SJCRH30 (cell line): ENCODE measurements around the gene GRIN2B. TPM values are rescaled to one million over a fixed set of nuclear protein-coding genes. Genes with fewer than 3 reads are reported as not detected.
A peak's percentile ranks its signal among the peaks of the same experiment; 100 is the strongest.

Experiments
- DNase-seq, 2 experiments: peaks; one replicate each; pipeline ENCODE4 v3.0.0-alpha.2; 2015 to 2020
- H3K27ac ChIP-seq: fragments of 250-450 bp; sonication (Bioruptor Pico); 2 replicates; pipeline ENCODE4 v1.5.1; 2020; ENCODE audit warnings: mild to moderate bottlenecking, moderate library complexity
- H3K27me3 ChIP-seq: fragments of 250-450 bp; sonication (Bioruptor Pico); 2 replicates; pipeline ENCODE4 v1.5.1; 2020; ENCODE audit warnings: mild to moderate bottlenecking, moderate library complexity
- H3K36me3 ChIP-seq: fragments of 250-450 bp; sonication (Bioruptor Pico); 2 replicates; pipeline ENCODE4 v1.5.1; 2020; ENCODE audit warnings: mild to moderate bottlenecking, moderate library complexity
- H3K4me1 ChIP-seq: fragments of 250-450 bp; sonication (Bioruptor Pico); 2 replicates; pipeline ENCODE4 v1.5.1; 2020; ENCODE audit warnings: mild to moderate bottlenecking, moderate library complexity
- H3K4me3 ChIP-seq: fragments of 250-450 bp; sonication (Bioruptor Pico); 2 replicates; pipeline ENCODE4 v1.5.1; 2020; ENCODE audit warnings: mild to moderate bottlenecking, moderate library complexity
- H3K9me3 ChIP-seq: fragments of 250-450 bp; sonication (Bioruptor Pico); replicated peaks from 2 replicates; pipeline ENCODE4 v1.5.1; 2020; ENCODE audit warnings: mild to moderate bottlenecking, moderate library complexity
- total RNA-seq: library from RNA; depleted of rRNA; stranded (reverse); fragments of >200 nt; shearing (Covaris generic); gene quantifications from 2 replicates; pipeline ENCODE4 v1.2.3, GENCODE V29; 2014

Gene GRIN2B
- total RNA-seq, 1 experiment from 2014 or later, result under 0.01 TPM

GRCh38 chr12:13973996-13974395 lies 7.4 kb downstream of the GRIN2B start:
- DNase-seq, result peak; percentile 32 to 65
- H3K4me3 ChIP-seq, result no peak overlapping the region
- H3K9me3 ChIP-seq, result no peaks in the 10 kb centered on the region
- no peaks in the 10 kb centered on the region for H3K4me1 ChIP-seq
- H3K36me3 ChIP-seq, result no peaks in the 10 kb centered on the region
- no peaks in the 10 kb centered on the region for H3K27me3 ChIP-seq
- H3K27ac ChIP-seq, result no peak overlapping the region

GRCh38 chr12:13970803-13971202 lies 10.6 kb downstream of the GRIN2B start:
- no peak overlapping the region for H3K4me3 ChIP-seq
- no peaks in the 10 kb centered on the region for H3K36me3 ChIP-seq
- H3K27me3 ChIP-seq, result no peaks in the 10 kb centered on the region

GRCh38 chr12:13968281-13968680 lies 13.1 kb downstream of the GRIN2B start:
- no peaks in the 10 kb centered on the region for H3K4me1 ChIP-seq
- H3K36me3 ChIP-seq, result no peaks in the 10 kb centered on the region
- no peaks in the 10 kb centered on the region for H3K9me3 ChIP-seq
- H3K27ac ChIP-seq, result no peak overlapping the region
- no peak overlapping the region for H3K4me3 ChIP-seq
- no peak for DNase-seq
- no peaks in the 10 kb centered on the region for H3K27me3 ChIP-seq

More at GRCh38 chr12:13970803-13971202, 10.6 kb downstream of the GRIN2B start:
- no peaks in the 10 kb centered on the region for H3K4me1 ChIP-seq
- DNase-seq, result no peak
- H3K9me3 ChIP-seq, result no peaks in the 10 kb centered on the region
- H3K27ac ChIP-seq, result no peak overlapping the region

GRCh38 chr12:13964666-13965065 lies 16.7 kb downstream of the GRIN2B start:
- Histone ChIP-seq H3K36me3 (no peaks in the 10 kb centered on the region), H3K27me3 (0 out of 2 replicates have a peak, but pooled peaks cover 4% of the 10 kb centered on the region), H3K27ac (no peak overlapping the region), H3K9me3 (no peaks in the 10 kb centered on the region), H3K4me1 (no peaks in the 10 kb centered on the region), H3K4me3 (no peak overlapping the region)
- no peak for DNase-seq

GRCh38 chr12:13962699-13963098 lies 18.7 kb downstream of the GRIN2B start:
- Histone ChIP-seq H3K4me1 (no peaks in the 10 kb centered on the region), H3K27me3 (0 out of 2 replicates have a peak, but pooled peaks cover 4% of the 10 kb centered on the region), H3K4me3 (no peak overlapping the region), H3K27ac (no peak overlapping the region), H3K36me3 (no peaks in the 10 kb centered on the region), H3K9me3 (no peaks in the 10 kb centered on the region)
- DNase-seq, result peak; percentile 58 to 71

- Histone ChIP-seq H3K9me3 (no peaks in the 10 kb centered on the region), H3K4me1 (no peaks in the 10 kb centered on the region), H3K4me3 (no peak overlapping the region), H3K27ac (no peak overlapping the region), H3K36me3 (no peaks in the 10 kb centered on the region), H3K27me3 (0 out of 2 replicates have a peak, but pooled peaks cover 4% of the 10 kb centered on the region)
- no peak for DNase-seq
These were observed 19.4 kb downstream of the GRIN2B start for GRCh38 chr12:13961971-13962370.

GRCh38 chr12:13959131-13959723 lies 22.2 kb downstream of the GRIN2B start:
- Histone ChIP-seq H3K4me3 (no peak overlapping the region), H3K9me3 (no peaks in the 10 kb centered on the region), H3K27ac (no peak overlapping the region), H3K27me3 (0 out of 2 replicates have a peak, but pooled peaks cover 4% of the 10 kb centered on the region), H3K4me1 (no peaks in the 10 kb centered on the region), H3K36me3 (no peaks in the 10 kb centered on the region)
- no peak for DNase-seq

- Histone ChIP-seq H3K36me3 (no peaks in the 10 kb centered on the region), H3K27ac (no peak overlapping the region), H3K4me1 (no peaks in the 10 kb centered on the region), H3K27me3 (0 out of 2 replicates have a peak, but pooled peaks cover 3% of the 10 kb centered on the region), H3K9me3 (no peaks in the 10 kb centered on the region), H3K4me3 (no peak overlapping the region)
- no peak for DNase-seq
These were observed 23.8 kb downstream of the GRIN2B start for GRCh38 chr12:13957576-13957975.

GRCh38 chr12:13956060-13956590 lies 25.3 kb downstream of the GRIN2B start:
- no peak for DNase-seq

GRCh38 chr12:13952096-13952495 lies 29.3 kb downstream of the GRIN2B start:
- Histone ChIP-seq H3K9me3 (no peaks in the 10 kb centered on the region), H3K27me3 (no peaks in the 10 kb centered on the region), H3K27ac (no peak overlapping the region), H3K4me3 (no peak overlapping the region), H3K4me1 (no peaks in the 10 kb centered on the region), H3K36me3 (no peaks in the 10 kb centered on the region)
- no peak for DNase-seq

More at GRCh38 chr12:13956060-13956590, 25.3 kb downstream of the GRIN2B start:
- Histone ChIP-seq H3K4me1 (no peaks in the 10 kb centered on the region), H3K27ac (no peak overlapping the region), H3K36me3 (no peaks in the 10 kb centered on the region), H3K9me3 (no peaks in the 10 kb centered on the region), H3K27me3 (no peaks in the 10 kb centered on the region), H3K4me3 (no peak overlapping the region)

GRCh38 chr12:13950502-13950901 lies 30.9 kb downstream of the GRIN2B start:
- DNase-seq, result no peak
- H3K27ac ChIP-seq, result no peak overlapping the region

GRCh38 chr12:13948621-13949020 lies 32.8 kb downstream of the GRIN2B start:
- Histone ChIP-seq H3K4me3 (no peak overlapping the region), H3K9me3 (no peaks in the 10 kb centered on the region), H3K4me1 (no peaks in the 10 kb centered on the region), H3K27me3 (no peaks in the 10 kb centered on the region), H3K27ac (no peak overlapping the region), H3K36me3 (no peaks in the 10 kb centered on the region)
- no peak for DNase-seq

More at GRCh38 chr12:13950502-13950901, 30.9 kb downstream of the GRIN2B start:
- no peaks in the 10 kb centered on the region for H3K9me3 ChIP-seq
- H3K36me3 ChIP-seq, result no peaks in the 10 kb centered on the region
- H3K27me3 ChIP-seq, result no peaks in the 10 kb centered on the region
- H3K4me3 ChIP-seq, result no peak overlapping the region
- H3K4me1 ChIP-seq, result no peaks in the 10 kb centered on the region

GRCh38 chr12:13947276-13947946 lies 34.0 kb downstream of the GRIN2B start:
- Histone ChIP-seq H3K27ac (no peak overlapping the region), H3K4me3 (no peak overlapping the region), H3K27me3 (no peaks in the 10 kb centered on the region), H3K9me3 (no peaks in the 10 kb centered on the region), H3K4me1 (peaks cover 1% of the 10 kb centered on the region; the same call in 1 of the 2 replicates), H3K36me3 (no peaks in the 10 kb centered on the region)
- DNase-seq, result peak in 1 of 2 experiments; percentile 6

- no peak for DNase-seq
- no peaks in the 10 kb centered on the region for H3K27me3 ChIP-seq
- H3K9me3 ChIP-seq, result no peaks in the 10 kb centered on the region
- no peaks in the 10 kb centered on the region for H3K36me3 ChIP-seq
- H3K4me1 ChIP-seq, result peaks cover 14% of the 10 kb centered on the region
- no peak overlapping the region for H3K27ac ChIP-seq
- H3K4me3 ChIP-seq, result no peak overlapping the region
These were observed 35.8 kb downstream of the GRIN2B start for GRCh38 chr12:13945641-13946040.

- Histone ChIP-seq H3K36me3 (no peaks in the 10 kb centered on the region), H3K27me3 (no peaks in the 10 kb centered on the region), H3K9me3 (no peaks in the 10 kb centered on the region), H3K4me1 (peaks cover 14% of the 10 kb centered on the region), H3K4me3 (no peak overlapping the region), H3K27ac (no peak overlapping the region)
- no peak for DNase-seq
These were observed 36.2 kb downstream of the GRIN2B start for GRCh38 chr12:13945236-13945635.
